B cell (primary cell): Measurements from ENCODE around the gene STX7. TPM values are rescaled to one million over a fixed set of nuclear protein-coding genes. Genes with fewer than 3 reads are reported as not detected.

Source experiments
- ATAC-seq: fragments of 200-7000 bp; cut with Tn5 transposase; one replicate; pipeline ENCODE4 v1.10.0; 2021; ENCODE audit warnings: low read depth, mild to moderate bottlenecking, moderate number of reproducible peaks, moderate library complexity
- CTCF ChIA-PET: fragments of 350-600 bp; sonication (Branson Sonifier 250); formaldehyde crosslinking; loops from one replicate; lab custom pipeline; 2021; ENCODE audit warnings: antibody characterized with exemption, inconsistent platforms; lab: Charles Lee
- POLR2A ChIA-PET: fragments of 350-600 bp; sonication (Branson Sonifier 250); formaldehyde crosslinking; loops from one replicate; lab custom pipeline; 2021; ENCODE audit warnings: antibody characterized with exemption; lab: Charles Lee
- DNase-seq: peaks from one replicate; pipeline ENCODE4 v3.0.0; 2013
- H2AFZ ChIP-seq: 2 replicates; pipeline ENCODE4 v1.6.1; 2012; ENCODE audit warnings: mild to moderate bottlenecking, low read depth, low read length; ENCODE audit not compliant: insufficient read depth, poor library complexity, severe bottlenecking
- H3K27ac ChIP-seq, 2 donors: 1 replicate in 1 of 2; 2 replicates in 1 of 2; pipeline ENCODE4 v1.5.1; 2012 to 2013; ENCODE audit warnings: low read length in 2 of 2, mild to moderate bottlenecking in 2 of 2, moderate library complexity in 1 of 2
- H3K27me3 ChIP-seq, 4 experiments: fragments of 200-600 bp in 1 of 4; sonication (generic) in 1 of 4; replicated peaks in 1 of 4; 1 replicate in 2 of 4; 2 replicates in 2 of 4; pipeline versions ENCODE4 v1.6.1 to v1.7.0; 2013 to 2016; ENCODE audit warnings: low read length in 3 of 4, mild to moderate bottlenecking in 2 of 4, mixed read lengths in 1 of 4, moderate library complexity in 1 of 4; ENCODE audit not compliant: insufficient read depth in 4 of 4, control insufficient read depth in 3 of 4; ENCODE audit errors: control extremely low read depth in 1 of 4
- H3K36me3 ChIP-seq, 2 experiments: replicated peaks in 1 of 2; 1 replicate in 1 of 2; 2 replicates in 1 of 2; pipeline versions ENCODE4 v1.6.1 to v1.7.1; 2013; ENCODE audit warnings: low read length in 1 of 2; ENCODE audit not compliant: insufficient read depth in 2 of 2, control insufficient read depth in 1 of 2; ENCODE audit errors: control extremely low read depth in 1 of 2, extremely low read depth in 1 of 2
- H3K4me1 ChIP-seq, 2 donors: fragments of 200-600 bp in 1 of 2; sonication (generic) in 1 of 2; 1 replicate in 1 of 2; 2 replicates in 1 of 2; pipeline versions ENCODE4 v1.5.1 to v1.6.1; 2013 to 2017; ENCODE audit warnings: low read length in 2 of 2; ENCODE audit not compliant: control insufficient read depth in 2 of 2, insufficient read depth in 2 of 2
- H3K4me2 ChIP-seq: replicated peaks from 2 replicates; pipeline ENCODE3; 2012; ENCODE audit warnings: mild to moderate bottlenecking, low read depth, low read length; ENCODE audit not compliant: poor library complexity, severe bottlenecking
- H3K4me3 ChIP-seq, 5 experiments: fragments of 200-600 bp in 1 of 5; sonication (generic) in 1 of 5; 1 replicate in 3 of 5; 2 replicates in 2 of 5; pipeline versions ENCODE4 v1.5.1 to v1.7.0; 2011 to 2016; ENCODE audit warnings: low read length in 4 of 5, mild to moderate bottlenecking in 4 of 5, low read depth in 2 of 5, control low read depth in 1 of 5, moderate library complexity in 1 of 5; ENCODE audit not compliant: insufficient read depth in 1 of 5; ENCODE audit errors: control extremely low read depth in 1 of 5, extremely low read depth in 1 of 5
- H3K79me2 ChIP-seq: fragments of 200-600 bp; sonication (generic); one replicate; pipeline ENCODE4 v1.6.0; 2016; ENCODE audit warnings: low read length; ENCODE audit not compliant: control insufficient read depth, insufficient read depth
- H3K9ac ChIP-seq: fragments of 200-600 bp; sonication (generic); 2 replicates; pipeline ENCODE4 v1.6.1; 2017; ENCODE audit warnings: mild to moderate bottlenecking, low read length, moderate library complexity
- H3K9me3 ChIP-seq, 3 donors: one replicate each; pipeline versions ENCODE4 v1.6.1 to v1.7.1; 2013; ENCODE audit warnings: low read length in 2 of 3; ENCODE audit not compliant: control insufficient read depth in 2 of 3, insufficient read depth in 1 of 3; ENCODE audit errors: control extremely low read depth in 1 of 3
- H4K20me1 ChIP-seq: 2 replicates; pipeline ENCODE4 v1.6.0; 2012; ENCODE audit warnings: mild to moderate bottlenecking, low read length; ENCODE audit not compliant: insufficient read depth, control insufficient read depth, poor library complexity, severe bottlenecking
- H3K27ac Mint-ChIP-seq: one replicate; pipeline ENCODE4 v1.8.0; 2021; ENCODE audit warnings: mixed read lengths
- H3K27me3 Mint-ChIP-seq: one replicate; pipeline ENCODE4 v1.8.0; 2021; ENCODE audit warnings: mixed read lengths
- H3K4me1 Mint-ChIP-seq: one replicate; pipeline ENCODE4 v1.8.0; 2021; ENCODE audit warnings: mixed read lengths
- H3K4me3 Mint-ChIP-seq: one replicate; pipeline ENCODE4 v1.8.0; 2021; ENCODE audit warnings: mixed read lengths
- H3K9me3 Mint-ChIP-seq: one replicate; pipeline ENCODE4 v1.8.0; 2022; ENCODE audit warnings: mixed read lengths; ENCODE audit not compliant: insufficient read depth
- EZH2 ChIP-seq: IDR thresholded peaks from 2 replicates; pipeline ENCODE4 v1.6.1; 2012; ENCODE audit warnings: borderline replicate concordance, low read depth, mild to moderate bottlenecking, moderate library complexity, low read length; ENCODE audit not compliant: insufficient read depth, poor library complexity, severe bottlenecking
- WGBS: methylation state at CpG from one replicate; pipeline ENCODE4 v1.1.5; 2013; ENCODE audit warnings: missing lambda C conversion rate; ENCODE audit not compliant: insufficient coverage; 5-methylcytosine and 5-hydroxymethylcytosine counted together
- intact Hi-C: fragments of 100-400 bp; cut with micrococcal nuclease; formaldehyde crosslinking; loops from one replicate; pipeline ENCODE4 v1.10.0; 2022
- polyA plus RNA-seq: library from polyadenylated mRNA; depleted of rRNA; stranded (reverse); fragments of >200 nt; gene quantifications from 2 replicates; pipeline ENCODE4 v1.2.3, GENCODE V29; 2012
- total RNA-seq, 2 donors: library from RNA; stranded (reverse); fragments of 120-200 nt in 1 of 2; gene quantifications; 1 replicate in 1 of 2; 2 replicates in 1 of 2; pipeline versions ENCODE4 v1.2.3 to v1.2.4, GENCODE V29; 2013 to 2022
- TF ChIP-seq, protein P1 (sequence below): fragments of 200-600 bp; IDR thresholded peaks from one replicate; pipeline ENCODE4 v1.8.0; 2022; ENCODE audit warnings: antibody characterized with exemption, mild to moderate bottlenecking

Gene STX7
- total and polyA plus RNA-seq, 2 donors (not counting 1 experiment from before 2014, with no cell fraction given), result 70.9 to 221 TPM

- H3K9me3 Mint-ChIP-seq, result no peaks in the 10 kb centered on the region
- peaks cover 4% of the 10 kb centered on the region for H3K4me1 Mint-ChIP-seq
- Histone ChIP-seq H2AFZ (peak overlapping the region; percentile 73), H3K36me3 (no peaks in the 10 kb centered on the region), H3K9ac (peak overlapping the region; percentile 54), H3K9me3 (no peaks in the 10 kb centered on the region), H3K27ac (no peak overlapping the region), H4K20me1 (no peaks in the 10 kb centered on the region), H3K4me3 (peak overlapping the region in 4 of 5 experiments; percentile 7 to 54 (median 46)), H3K27me3 (no peaks in the 10 kb centered on the region), H3K79me2 (peaks cover 5% of the 10 kb centered on the region), H3K4me2 (peak overlapping the region; percentile 77), H3K4me1 (peaks cover 3 to 4% of the 10 kb centered on the region in 2 donors)
- H3K4me3 Mint-ChIP-seq, result peak overlapping the region; percentile 85
- peak; percentile 82 for DNase-seq
- ATAC-seq, result peak; percentile 71
- intact Hi-C loops, result loop anchor here (1.0 to 10.0 kb wide), 6 partner anchors 16 to 1564 kb away; partner anchors contain the start of gene SLC18B1
- no peaks in the 10 kb centered on the region for H3K27me3 Mint-ChIP-seq
- CTCF ChIA-PET, result interaction anchor here (0.5 to 2.8 kb wide), 32 partner anchors 8 to 1386 kb away, joined by 3 to 45 read pairs (median 4); partner anchors contain the start of genes SLC18B1 and STX7
- H3K27ac Mint-ChIP-seq, result peak overlapping the region; percentile 77
- POLR2A ChIA-PET, result interaction anchor here (0.7 kb wide), 1 partner anchor 18 kb away, joined by 3 read pairs; the partner anchor contains the start of gene STX7
- no peak for TF ChIP-seq EZH2
- TF ChIP-seq, protein P1, sequence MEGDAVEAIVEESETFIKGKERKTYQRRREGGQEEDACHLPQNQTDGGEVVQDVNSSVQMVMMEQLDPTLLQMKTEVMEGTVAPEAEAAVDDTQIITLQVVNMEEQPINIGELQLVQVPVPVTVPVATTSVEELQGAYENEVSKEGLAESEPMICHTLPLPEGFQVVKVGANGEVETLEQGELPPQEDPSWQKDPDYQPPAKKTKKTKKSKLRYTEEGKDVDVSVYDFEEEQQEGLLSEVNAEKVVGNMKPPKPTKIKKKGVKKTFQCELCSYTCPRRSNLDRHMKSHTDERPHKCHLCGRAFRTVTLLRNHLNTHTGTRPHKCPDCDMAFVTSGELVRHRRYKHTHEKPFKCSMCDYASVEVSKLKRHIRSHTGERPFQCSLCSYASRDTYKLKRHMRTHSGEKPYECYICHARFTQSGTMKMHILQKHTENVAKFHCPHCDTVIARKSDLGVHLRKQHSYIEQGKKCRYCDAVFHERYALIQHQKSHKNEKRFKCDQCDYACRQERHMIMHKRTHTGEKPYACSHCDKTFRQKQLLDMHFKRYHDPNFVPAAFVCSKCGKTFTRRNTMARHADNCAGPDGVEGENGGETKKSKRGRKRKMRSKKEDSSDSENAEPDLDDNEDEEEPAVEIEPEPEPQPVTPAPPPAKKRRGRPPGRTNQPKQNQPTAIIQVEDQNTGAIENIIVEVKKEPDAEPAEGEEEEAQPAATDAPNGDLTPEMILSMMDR, result peak; percentile 90
- 0% methylated on average over 2 of the region's 9 CpGs for WGBS
Measured at GRCh38 chr6:132530293-132530974, 17.5 kb upstream of the STX7 start.

GRCh38 chr6:132527791-132528190 is 14.9 kb upstream of the STX7 start:
- Histone ChIP-seq H3K27ac (no peak overlapping the region), H3K9me3 (no peaks in the 10 kb centered on the region), H4K20me1 (no peaks in the 10 kb centered on the region), H3K9ac (no peak overlapping the region), H3K4me1 (peaks cover 3 to 4% of the 10 kb centered on the region in 2 donors), H3K27me3 (no peaks in the 10 kb centered on the region), H3K4me3 (no peak overlapping the region), H3K4me2 (no peak overlapping the region), H2AFZ (no peak overlapping the region), H3K36me3 (no peaks in the 10 kb centered on the region), H3K79me2 (peaks cover 5% of the 10 kb centered on the region)
- DNase-seq (no peak), ATAC-seq (no peak)
- ChIA-PET CTCF (interaction anchor here (0.6 to 2.7 kb wide), 9 partner anchors 8 to 435 kb away, joined by 3 to 13 read pairs (median 3); partner anchors contain the start of gene STX7), POLR2A (no interaction called here)
- H3K9me3 Mint-ChIP-seq, result no peaks in the 10 kb centered on the region
- WGBS, result 69% methylated on average over 4 of the region's 6 CpGs
- TF ChIP-seq EZH2, result no peak
- TF ChIP-seq, protein P1, result no peak
- no peak overlapping the region for H3K4me3 Mint-ChIP-seq
- intact Hi-C loops, result no loop called here
- peaks cover 6% of the 10 kb centered on the region for H3K4me1 Mint-ChIP-seq
- H3K27ac Mint-ChIP-seq, result no peak overlapping the region
- H3K27me3 Mint-ChIP-seq, result no peaks in the 10 kb centered on the region
